Trophoblast cell (in vitro differentiated cells and primary cell): ENCODE data around the gene ADCYAP1R1.

Experiments used
- DNase-seq, 2 donors: peaks; one replicate each; pipeline ENCODE4 v3.0.0-alpha.2; 2016
- H2AFZ ChIP-seq: 2 replicates; pipeline ENCODE4 v1.6.1; 2013; ENCODE audit warnings: low read length, moderate library complexity, mild to moderate bottlenecking; ENCODE audit not compliant: insufficient read depth, poor library complexity
- H2AK5ac ChIP-seq: 2 replicates; pipeline ENCODE4 v1.6.1; 2013; ENCODE audit warnings: mild to moderate bottlenecking, low read length
- H2BK120ac ChIP-seq: 2 replicates; pipeline ENCODE4 v1.6.1; 2013; ENCODE audit warnings: low read length, mild to moderate bottlenecking, moderate library complexity; ENCODE audit not compliant: insufficient read depth, poor library complexity
- H2BK12ac ChIP-seq: 2 replicates; pipeline ENCODE4 v1.6.1; 2013; ENCODE audit warnings: mild to moderate bottlenecking, low read length, moderate library complexity
- H2BK5ac ChIP-seq: 2 replicates; pipeline ENCODE4 v1.6.1; 2013; ENCODE audit warnings: low read length, low read depth, moderate library complexity, mild to moderate bottlenecking; ENCODE audit not compliant: poor library complexity
- H3K14ac ChIP-seq: 2 replicates; pipeline ENCODE4 v1.6.1; 2013; ENCODE audit warnings: mild to moderate bottlenecking, low read length
- H3K18ac ChIP-seq: 2 replicates; pipeline ENCODE4 v1.6.1; 2013; ENCODE audit warnings: mild to moderate bottlenecking, low read length
- H3K23ac ChIP-seq: 2 replicates; pipeline ENCODE4 v1.6.1; 2013; ENCODE audit warnings: low read length
- H3K27ac ChIP-seq: 2 replicates; pipeline ENCODE4 v1.5.1; 2013; ENCODE audit warnings: low read depth, mild to moderate bottlenecking, inconsistent platforms, low read length, moderate library complexity
- H3K27me3 ChIP-seq: 2 replicates; pipeline ENCODE4 v1.6.1; 2013; ENCODE audit warnings: inconsistent platforms, mild to moderate bottlenecking, low read length, moderate library complexity; ENCODE audit not compliant: insufficient read depth
- H3K36me3 ChIP-seq, 2 experiments: 1 replicate in 1 of 2; 2 replicates in 1 of 2; pipeline ENCODE4 v1.6.1; 2013; ENCODE audit warnings: low read length in 2 of 2, mild to moderate bottlenecking in 2 of 2, moderate library complexity in 1 of 2; ENCODE audit not compliant: insufficient read depth in 2 of 2, control insufficient read depth in 1 of 2
- H3K4ac ChIP-seq: 2 replicates; pipeline ENCODE4 v1.6.1; 2013; ENCODE audit warnings: low read depth, mild to moderate bottlenecking, low read length, moderate library complexity
- H3K4me1 ChIP-seq, 2 experiments: 1 replicate in 1 of 2; 2 replicates in 1 of 2; pipeline ENCODE4 v1.6.1; 2013; ENCODE audit warnings: low read length in 2 of 2, mild to moderate bottlenecking in 2 of 2, moderate library complexity in 1 of 2; ENCODE audit not compliant: insufficient read depth in 2 of 2, control insufficient read depth in 1 of 2
- H3K4me2 ChIP-seq: 2 replicates; pipeline ENCODE4 v1.6.1; 2013; ENCODE audit warnings: inconsistent platforms, mild to moderate bottlenecking, low read length, moderate library complexity
- H3K4me3 ChIP-seq: 2 replicates; pipeline ENCODE4 v1.5.1; 2013; ENCODE audit warnings: mild to moderate bottlenecking, low read depth, low read length, inconsistent platforms
- H3K79me1 ChIP-seq: one replicate; pipeline ENCODE4 v1.6.1; 2013; ENCODE audit warnings: low read length
- H3K79me2 ChIP-seq: 2 replicates; pipeline ENCODE4 v1.6.1; 2013; ENCODE audit warnings: low read length, mild to moderate bottlenecking; ENCODE audit not compliant: control insufficient read depth, insufficient read depth, poor library complexity
- H3K9ac ChIP-seq: 2 replicates; pipeline ENCODE4 v1.6.1; 2013; ENCODE audit warnings: mild to moderate bottlenecking, low read length
- H3K9me3 ChIP-seq: 2 replicates; pipeline ENCODE4 v1.6.1; 2013; ENCODE audit warnings: low read depth, mild to moderate bottlenecking, control low read depth, inconsistent platforms, low read length; ENCODE audit not compliant: insufficient read depth
- H4K12ac ChIP-seq: 2 replicates; pipeline ENCODE4 v1.6.1; 2013; ENCODE audit warnings: low read depth, mild to moderate bottlenecking, low read length, moderate library complexity
- H4K8ac ChIP-seq: 2 replicates; pipeline ENCODE4 v1.6.1; 2013; ENCODE audit warnings: low read depth, mild to moderate bottlenecking, low read length, moderate library complexity
- H4K91ac ChIP-seq: one replicate; pipeline ENCODE4 v1.6.1; 2013; ENCODE audit warnings: low read depth, mild to moderate bottlenecking, low read length, moderate library complexity
- WGBS: extraction: QIAGEN DNeasy Blood & Tissue Kit; methylation state at CpG from one replicate; pipeline ENCODE4 v1.1.7; 2013; ENCODE audit warnings: missing lambda C conversion rate; ENCODE audit not compliant: insufficient read length, insufficient coverage; ENCODE audit errors: extremely low coverage; 5-methylcytosine and 5-hydroxymethylcytosine counted together

ADCYAP1R1 gene

GRCh38 chr7:31028006-31028405 lies 24.1 kb upstream of the ADCYAP1R1 start:
- Histone ChIP-seq H2AK5ac (no peak overlapping the region), H3K36me3 (no peaks in the 10 kb centered on the region), H3K4ac (no peak overlapping the region), H3K27ac (no peak overlapping the region), H4K91ac (no peak overlapping the region), H2BK5ac (no peak overlapping the region), H3K4me3 (no peak overlapping the region), H2BK12ac (no peak overlapping the region), H3K9me3 (peaks cover 1% of the 10 kb centered on the region), H3K9ac (no peak overlapping the region), H3K4me1 (peaks cover 0 to 4% of the 10 kb centered on the region in 2 experiments), H2AFZ (no peak overlapping the region), H3K18ac (no peak overlapping the region), H3K27me3 (no peaks in the 10 kb centered on the region), H4K8ac (no peak overlapping the region), H2BK120ac (no peak overlapping the region), H4K12ac (no peak overlapping the region), H3K79me2 (no peaks in the 10 kb centered on the region), H3K23ac (no peak overlapping the region), H3K79me1 (no peaks in the 10 kb centered on the region), H3K4me2 (no peak overlapping the region), H3K14ac (no peak overlapping the region)
- WGBS: no CpG with 5 or more reads among the region's 5 CpGs
- DNase-seq: no peak

- Histone ChIP-seq H3K14ac (no peak overlapping the region), H2BK5ac (no peak overlapping the region), H2BK120ac (no peak overlapping the region), H3K79me1 (no peaks in the 10 kb centered on the region), H3K36me3 (no peaks in the 10 kb centered on the region), H3K4me1 (peaks cover 0 to 4% of the 10 kb centered on the region in 2 experiments), H3K9me3 (no peaks in the 10 kb centered on the region), H3K27ac (no peak overlapping the region), H3K9ac (no peak overlapping the region), H2AK5ac (no peak overlapping the region), H4K91ac (no peak overlapping the region), H3K4me3 (no peak overlapping the region), H3K27me3 (no peaks in the 10 kb centered on the region), H4K12ac (no peak overlapping the region), H3K4ac (no peak overlapping the region), H3K79me2 (no peaks in the 10 kb centered on the region), H4K8ac (no peak overlapping the region), H3K23ac (no peak overlapping the region), H2AFZ (no peak overlapping the region), H2BK12ac (no peak overlapping the region), H3K4me2 (no peak overlapping the region), H3K18ac (no peak overlapping the region)
- no peak for DNase-seq
- no CpG with 5 or more reads among the region's 18 CpGs for WGBS
Observed at GRCh38 chr7:31028417-31028992, 23.6 kb upstream of the ADCYAP1R1 start.

- H3K4me2 ChIP-seq: no peak overlapping the region
- H4K8ac ChIP-seq: no peak overlapping the region
- no peak overlapping the region for H2BK12ac ChIP-seq
- H3K79me1 ChIP-seq: no peaks in the 10 kb centered on the region
- no peak overlapping the region for H3K18ac ChIP-seq
- H3K14ac ChIP-seq: no peak overlapping the region
- H4K12ac ChIP-seq: no peak overlapping the region
- no peak overlapping the region for H2AK5ac ChIP-seq
- no peak overlapping the region for H3K4me3 ChIP-seq
- no peak overlapping the region for H3K27ac ChIP-seq
- H3K27me3 ChIP-seq: no peaks in the 10 kb centered on the region
- H3K4ac ChIP-seq: no peak overlapping the region
- H3K9me3 ChIP-seq: no peaks in the 10 kb centered on the region
- no peak overlapping the region for H3K9ac ChIP-seq
- no peak overlapping the region for H2AFZ ChIP-seq
- DNase-seq: no peak
- WGBS: no CpG with 5 or more reads among the region's 7 CpGs
- H3K79me2 ChIP-seq: no peaks in the 10 kb centered on the region
- no peaks in the 10 kb centered on the region for H3K36me3 ChIP-seq
- no peak overlapping the region for H2BK120ac ChIP-seq
- no peak overlapping the region for H3K23ac ChIP-seq
- no peak overlapping the region for H2BK5ac ChIP-seq
- peaks cover 0 to 4% of the 10 kb centered on the region in 2 experiments for H3K4me1 ChIP-seq
- no peak overlapping the region for H4K91ac ChIP-seq
Observed at GRCh38 chr7:31029251-31030042, 22.7 kb upstream of the ADCYAP1R1 start.

GRCh38 chr7:31033674-31034300 lies 18.3 kb upstream of the ADCYAP1R1 start:
- Histone ChIP-seq H2BK12ac (no peak overlapping the region), H3K79me1 (no peaks in the 10 kb centered on the region)

More at GRCh38 chr7:31033674-31034300, 18.3 kb upstream of the ADCYAP1R1 start:
- no peaks in the 10 kb centered on the region for H3K9me3 ChIP-seq
- no peaks in the 10 kb centered on the region for H3K4me1 ChIP-seq
- no peak overlapping the region for H2AFZ ChIP-seq
- no peak overlapping the region for H3K4me2 ChIP-seq
- H3K4me3 ChIP-seq: no peak overlapping the region
- H4K8ac ChIP-seq: no peak overlapping the region
- no peak overlapping the region for H3K18ac ChIP-seq
- H3K36me3 ChIP-seq: no peaks in the 10 kb centered on the region
- no peak overlapping the region for H4K12ac ChIP-seq
- no peak overlapping the region for H3K14ac ChIP-seq
- no peak for DNase-seq
- no peaks in the 10 kb centered on the region for H3K27me3 ChIP-seq
- WGBS: no CpG with 5 or more reads among the region's 5 CpGs
- H2BK120ac ChIP-seq: no peak overlapping the region
- no peak overlapping the region for H3K27ac ChIP-seq
- no peak overlapping the region for H3K9ac ChIP-seq
- no peak overlapping the region for H2BK5ac ChIP-seq
- H2AK5ac ChIP-seq: no peak overlapping the region
- H3K23ac ChIP-seq: no peak overlapping the region
- no peaks in the 10 kb centered on the region for H3K79me2 ChIP-seq
- no peak overlapping the region for H4K91ac ChIP-seq
- no peak overlapping the region for H3K4ac ChIP-seq
